Liver (tissue), 9 donors: ENCODE data around the gene STXBP6. TPM values are rescaled to one million over a fixed set of nuclear protein-coding genes. Genes with fewer than 3 reads are reported as not detected.

Experiments
- DNase-seq: peaks from one replicate; pipeline ENCODE4 v3.0.0-alpha.2; 2017; ENCODE audit warnings: low spot score
- H3K27ac ChIP-seq, 2 donors: one replicate each; pipeline ENCODE4 v1.7.0; 2013; ENCODE audit warnings: inconsistent platforms in 2 of 2, low read length in 2 of 2, control low read depth in 1 of 2, low read depth in 1 of 2, mild to moderate bottlenecking in 1 of 2
- H3K27me3 ChIP-seq, 4 donors: one replicate each; pipeline versions ENCODE4 v1.6.1 to v1.7.0; 2013; ENCODE audit warnings: low read length in 3 of 4, inconsistent platforms in 1 of 4, mild to moderate bottlenecking in 1 of 4, moderate library complexity in 1 of 4; ENCODE audit not compliant: control insufficient read depth in 4 of 4, insufficient read depth in 4 of 4
- H3K36me3 ChIP-seq, 4 donors: one replicate each; pipeline versions ENCODE4 v1.6.1 to v1.7.0; 2013; ENCODE audit warnings: low read length in 3 of 4, mild to moderate bottlenecking in 3 of 4, low read depth in 1 of 4, moderate library complexity in 1 of 4; ENCODE audit not compliant: control insufficient read depth in 4 of 4, insufficient read depth in 3 of 4
- H3K4me1 ChIP-seq, 4 donors: one replicate each; pipeline versions ENCODE4 v1.6.1 to v1.7.0; 2013; ENCODE audit warnings: low read length in 3 of 4, mild to moderate bottlenecking in 3 of 4, moderate library complexity in 1 of 4; ENCODE audit not compliant: control insufficient read depth in 4 of 4, insufficient read depth in 4 of 4
- H3K4me3 ChIP-seq, 3 donors: one replicate each; pipeline versions ENCODE4 v1.6.1 to v1.7.0; 2013; ENCODE audit warnings: low read length in 3 of 3, control low read depth in 1 of 3, low read depth in 1 of 3, mild to moderate bottlenecking in 1 of 3
- H3K9ac ChIP-seq, 2 donors: one replicate each; pipeline ENCODE4 v1.7.0; 2013; ENCODE audit warnings: low read length in 2 of 2, mild to moderate bottlenecking in 2 of 2, moderate library complexity in 2 of 2, control low read depth in 1 of 2, low read depth in 1 of 2
- H3K9me3 ChIP-seq, 4 donors: one replicate each; pipeline versions ENCODE4 v1.6.1 to v1.7.0; 2013; ENCODE audit warnings: low read length in 3 of 4; ENCODE audit not compliant: control insufficient read depth in 4 of 4
- ATF3 ChIP-seq: IDR thresholded peaks from 2 replicates; pipeline ENCODE4 v1.6.1; 2016; ENCODE audit warnings: antibody characterized with exemption
- CTCF ChIP-seq: fragments of 150-350 bp; IDR thresholded peaks from 2 replicates; pipeline ENCODE4 v1.5.1; 2017; ENCODE audit warnings: improper control_type of control experiment, low read depth, low read length; ENCODE audit not compliant: missing input control
- EGR1 ChIP-seq, 2 donors: IDR thresholded peaks; 2 replicates each; pipeline ENCODE4 v1.6.1; 2016 to 2018; ENCODE audit warnings: antibody characterized with exemption in 2 of 2, low read depth in 2 of 2
- FOXA1 ChIP-seq: IDR thresholded peaks from 2 replicates; pipeline ENCODE4 v1.6.1; 2016; ENCODE audit warnings: antibody characterized with exemption
- FOXA2 ChIP-seq: IDR thresholded peaks from 2 replicates; pipeline ENCODE4 v1.6.1; 2016; ENCODE audit warnings: antibody characterized with exemption
- GABPA ChIP-seq, 2 donors: IDR thresholded peaks in 1 of 2; conservative IDR thresholded peaks in 1 of 2; 2 replicates each; pipeline ENCODE4 v1.6.1; 2016; ENCODE audit warnings: antibody characterized with exemption in 2 of 2, mild to moderate bottlenecking in 1 of 2, moderate library complexity in 1 of 2
- HNF4G ChIP-seq: IDR thresholded peaks from 2 replicates; pipeline ENCODE4 v1.6.1; 2016; ENCODE audit warnings: antibody characterized with exemption
- JUND ChIP-seq, 2 donors: IDR thresholded peaks; 2 replicates each; pipeline ENCODE4 v1.6.1; 2016; ENCODE audit warnings: antibody characterized with exemption in 2 of 2
- RAD21 ChIP-seq, 2 donors: IDR thresholded peaks; 2 replicates each; pipeline ENCODE4 v1.6.1; 2016; ENCODE audit warnings: antibody characterized with exemption in 2 of 2, mild to moderate bottlenecking in 2 of 2
- RXRA ChIP-seq, 2 donors: IDR thresholded peaks; 2 replicates each; pipeline ENCODE4 v1.6.1; 2017 to 2018; ENCODE audit warnings: antibody characterized with exemption in 2 of 2, mild to moderate bottlenecking in 1 of 2
- TAF1 ChIP-seq: conservative IDR thresholded peaks from 2 replicates; pipeline ENCODE4 v1.6.1; 2016; ENCODE audit warnings: antibody characterized with exemption, mild to moderate bottlenecking
- YY1 ChIP-seq: IDR thresholded peaks from 2 replicates; pipeline ENCODE4 v1.6.1; 2016; ENCODE audit warnings: antibody characterized with exemption, mild to moderate bottlenecking
- ZBTB33 ChIP-seq: IDR thresholded peaks from 2 replicates; pipeline ENCODE4 v1.6.1; 2016; ENCODE audit warnings: antibody characterized with exemption
- WGBS: extraction: QIAGEN DNeasy Blood & Tissue Kit; methylation state at CpG from one replicate; pipeline ENCODE4 v1.1.7; 2013; 5-methylcytosine and 5-hydroxymethylcytosine counted together
- polyA plus RNA-seq, 2 donors: library from polyadenylated mRNA; stranded (reverse) in 1 of 2; unstranded in 1 of 2; fragments of 200-250 nt in 1 of 2; fragments of >200 nt in 1 of 2; fragmentation: Nextera tagmentation in 1 of 2; extraction: Ambion mirVana in 1 of 2; gene quantifications; one replicate each; pipeline versions ENCODE4 v1.2.1 to v1.2.3, GENCODE V29; 2013 to 2015
- total RNA-seq, 2 donors: library from RNA; depleted of rRNA; stranded (reverse); fragments of >200 nt; gene quantifications; one replicate each; pipeline ENCODE4 v1.2.3, GENCODE V29; 2014
- TF ChIP-seq, protein P1 (sequence below): IDR thresholded peaks from 2 replicates; pipeline ENCODE4 v1.6.1; 2016; ENCODE audit warnings: antibody characterized with exemption
- donor health status: healthy.
- donor health status: healthy.
- donor health status: healthy.
- donor health status: healthy.
- donor health status: healthy.

The STXBP6 gene
- total and polyA plus RNA-seq, 4 donors, result 1.4 to 3.8 (median 1.8) TPM

GRCh38 chr14:24784981-24785380, 265.0 kb downstream of the STXBP6 start (continued):
- TF ChIP-seq EGR1 (IDR thresholded peaks at IDR 0.05; ENCODE audit: low read depth in 2 of 2), result no peak
- no peak for TF ChIP-seq CTCF
- TF ChIP-seq FOXA1, result no peak

- H3K27me3 ChIP-seq, result no peaks in the 10 kb centered on the region
- H3K4me1 ChIP-seq, result no peaks in the 10 kb centered on the region
- no peak overlapping the region for H3K9ac ChIP-seq
- no peak for TF ChIP-seq FOXA1
- no peak for TF ChIP-seq ATF3
- TF ChIP-seq GABPA (IDR thresholded peaks at IDR 0.05 in 1 of 2, conservative IDR thresholded peaks at IDR 0.05 in 1 of 2), result no peak
- TF ChIP-seq YY1, result no peak
- no peak for TF ChIP-seq JUND (IDR thresholded peaks at IDR 0.05)
- TF ChIP-seq CTCF, result no peak
- TF ChIP-seq FOXA2, result no peak
- no peak for TF ChIP-seq RXRA (IDR thresholded peaks at IDR 0.05)
- no peak for TF ChIP-seq HNF4G
- no peak for TF ChIP-seq RAD21 (IDR thresholded peaks at IDR 0.05)
- TF ChIP-seq TAF1, result no peak
- no peak for TF ChIP-seq ZBTB33
- no peaks in the 10 kb centered on the region for H3K36me3 ChIP-seq
- H3K9me3 ChIP-seq, result no peaks in the 10 kb centered on the region
- H3K27ac ChIP-seq, result no peak overlapping the region
- WGBS, result 69% methylated on average over 1 of the region's 1 CpG
- DNase-seq, result no peak
- no peak overlapping the region for H3K4me3 ChIP-seq
Observed at GRCh38 chr14:24783791-24784190, 266.2 kb downstream of the STXBP6 start.

- Histone ChIP-seq H3K9me3 (no peaks in the 10 kb centered on the region), H3K9ac (no peak overlapping the region), H3K27ac (no peak overlapping the region), H3K4me1 (no peaks in the 10 kb centered on the region), H3K36me3 (no peaks in the 10 kb centered on the region), H3K4me3 (no peak overlapping the region), H3K27me3 (no peaks in the 10 kb centered on the region)
- 85% methylated on average over 5 of the region's 5 CpGs for WGBS
- TF ChIP-seq CTCF, result no peak
- TF ChIP-seq ATF3, result no peak
- no peak for TF ChIP-seq YY1
- TF ChIP-seq RAD21 (IDR thresholded peaks at IDR 0.05), result no peak
- TF ChIP-seq, protein P1, sequence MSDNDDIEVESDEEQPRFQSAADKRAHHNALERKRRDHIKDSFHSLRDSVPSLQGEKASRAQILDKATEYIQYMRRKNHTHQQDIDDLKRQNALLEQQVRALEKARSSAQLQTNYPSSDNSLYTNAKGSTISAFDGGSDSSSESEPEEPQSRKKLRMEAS, result no peak
- no peak for DNase-seq
Observed at GRCh38 chr14:24780281-24780680, 269.7 kb downstream of the STXBP6 start.
